GM12872 (cell line): Measurements from ENCODE around the gene FKBP6.
"Not testable (repeated sequence)": the region's sequence is repeated elsewhere in the genome, so short reads cannot be mapped to it uniquely, and the experiment has no call there.

ENCODE experiments used
- TF ChIP-seq, protein P1 (sequence below): IDR thresholded peaks from 3 replicates; pipeline ENCODE4 v1.5.1; 2011; ENCODE audit warnings: low read depth, mild to moderate bottlenecking, low read length, moderate library complexity; ENCODE audit not compliant: insufficient read depth

Gene FKBP6, protein sequence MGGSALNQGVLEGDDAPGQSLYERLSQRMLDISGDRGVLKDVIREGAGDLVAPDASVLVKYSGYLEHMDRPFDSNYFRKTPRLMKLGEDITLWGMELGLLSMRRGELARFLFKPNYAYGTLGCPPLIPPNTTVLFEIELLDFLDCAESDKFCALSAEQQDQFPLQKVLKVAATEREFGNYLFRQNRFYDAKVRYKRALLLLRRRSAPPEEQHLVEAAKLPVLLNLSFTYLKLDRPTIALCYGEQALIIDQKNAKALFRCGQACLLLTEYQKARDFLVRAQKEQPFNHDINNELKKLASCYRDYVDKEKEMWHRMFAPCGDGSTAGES

DNA sequence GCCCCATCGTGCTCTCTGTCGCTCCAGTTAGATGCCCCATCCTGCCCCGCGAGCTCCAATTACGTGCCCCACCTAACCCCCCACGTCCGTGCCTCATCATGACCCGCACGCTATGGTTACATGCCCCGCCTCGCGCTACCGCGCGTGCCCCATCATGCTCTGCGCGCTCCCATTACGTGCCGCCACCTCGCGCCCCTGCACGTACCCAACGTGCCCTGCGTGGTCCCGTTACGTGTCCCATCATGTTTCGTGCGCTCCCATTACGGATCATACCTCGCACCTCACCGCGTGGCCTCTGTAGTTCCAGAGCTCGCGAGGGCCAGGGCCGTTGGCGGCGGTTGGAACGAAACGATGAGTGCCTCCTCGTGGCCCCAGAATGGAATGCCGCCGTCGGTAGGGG lies at the start of gene FKBP6, which contains the start of gene TRIM50:
TSS of gene FKBP6 (plus strand) at position 240 of the 400 bp plus-strand sequence. CDS start 268 bp downstream, outside the sequence.
TSS of gene TRIM50 (minus strand) at position 161 of the 400 bp plus-strand sequence. CDS start 3,295 bp downstream, outside the sequence.
- TF ChIP-seq, protein P1, sequence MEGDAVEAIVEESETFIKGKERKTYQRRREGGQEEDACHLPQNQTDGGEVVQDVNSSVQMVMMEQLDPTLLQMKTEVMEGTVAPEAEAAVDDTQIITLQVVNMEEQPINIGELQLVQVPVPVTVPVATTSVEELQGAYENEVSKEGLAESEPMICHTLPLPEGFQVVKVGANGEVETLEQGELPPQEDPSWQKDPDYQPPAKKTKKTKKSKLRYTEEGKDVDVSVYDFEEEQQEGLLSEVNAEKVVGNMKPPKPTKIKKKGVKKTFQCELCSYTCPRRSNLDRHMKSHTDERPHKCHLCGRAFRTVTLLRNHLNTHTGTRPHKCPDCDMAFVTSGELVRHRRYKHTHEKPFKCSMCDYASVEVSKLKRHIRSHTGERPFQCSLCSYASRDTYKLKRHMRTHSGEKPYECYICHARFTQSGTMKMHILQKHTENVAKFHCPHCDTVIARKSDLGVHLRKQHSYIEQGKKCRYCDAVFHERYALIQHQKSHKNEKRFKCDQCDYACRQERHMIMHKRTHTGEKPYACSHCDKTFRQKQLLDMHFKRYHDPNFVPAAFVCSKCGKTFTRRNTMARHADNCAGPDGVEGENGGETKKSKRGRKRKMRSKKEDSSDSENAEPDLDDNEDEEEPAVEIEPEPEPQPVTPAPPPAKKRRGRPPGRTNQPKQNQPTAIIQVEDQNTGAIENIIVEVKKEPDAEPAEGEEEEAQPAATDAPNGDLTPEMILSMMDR: not testable (repeated sequence)

DNA sequence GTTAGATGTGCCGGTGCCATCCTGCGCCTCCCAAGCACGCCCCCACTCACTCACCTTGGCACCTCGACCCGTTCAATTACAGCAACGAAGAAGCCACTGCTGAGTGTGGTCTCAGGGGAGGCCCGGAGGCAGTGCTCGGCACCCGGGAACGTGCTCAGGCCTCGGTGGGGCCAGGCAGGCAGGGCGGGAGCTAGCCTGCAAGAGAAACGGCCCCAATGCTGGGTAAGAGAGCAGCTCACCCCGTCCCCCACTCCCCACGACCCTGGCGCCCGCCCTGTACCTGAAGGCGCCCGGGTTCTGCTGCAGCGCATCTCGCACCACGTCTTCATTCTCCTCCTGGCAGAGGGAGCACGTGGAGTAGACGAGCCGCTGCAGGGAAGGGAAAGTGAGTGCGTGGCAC lies 24.4 kb upstream of the FKBP6 start:
- TF ChIP-seq, protein P1: no peak

DNA sequence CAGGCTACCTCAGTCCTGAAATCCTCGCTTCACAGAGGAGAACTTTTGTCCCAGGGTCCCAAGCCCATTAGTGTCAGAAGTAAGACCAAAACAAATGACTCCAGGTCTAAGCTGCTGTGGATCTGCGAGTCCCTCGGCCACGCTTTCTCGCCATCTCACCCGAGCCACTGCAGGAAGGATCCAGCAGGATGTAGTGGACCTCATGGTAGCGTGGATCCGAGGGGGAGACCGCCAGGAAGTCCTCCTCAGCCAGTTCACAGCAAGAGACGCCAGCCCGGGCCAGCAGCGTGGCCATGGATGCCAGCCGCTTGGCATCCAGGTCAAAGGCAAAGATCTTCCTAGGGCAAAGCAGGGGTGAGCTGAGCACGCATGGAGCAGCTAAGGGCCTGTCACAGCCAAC lies 23.9 kb upstream of the FKBP6 start:
- TF ChIP-seq, protein P1: no peak

DNA sequence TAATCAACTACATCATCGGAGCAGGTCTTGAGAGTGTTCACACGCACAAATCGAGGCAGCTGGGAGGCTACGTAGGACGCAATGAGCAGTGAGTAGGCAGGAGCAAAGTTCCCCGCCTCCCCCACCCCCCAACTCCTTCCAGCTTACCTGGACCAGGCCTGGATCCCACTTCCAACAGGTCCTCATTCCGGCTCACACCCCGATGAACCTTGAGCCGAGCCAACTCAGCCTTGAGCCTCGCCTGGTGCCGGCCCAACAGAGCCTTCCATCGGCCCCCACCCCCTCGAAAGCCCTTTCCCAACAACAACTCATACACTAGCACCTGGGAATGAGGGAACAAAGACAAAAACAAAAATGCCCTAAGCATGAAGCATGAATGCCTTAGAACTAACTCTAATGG lies 20.5 kb upstream of the FKBP6 start:
- TF ChIP-seq, protein P1: no peak

DNA sequence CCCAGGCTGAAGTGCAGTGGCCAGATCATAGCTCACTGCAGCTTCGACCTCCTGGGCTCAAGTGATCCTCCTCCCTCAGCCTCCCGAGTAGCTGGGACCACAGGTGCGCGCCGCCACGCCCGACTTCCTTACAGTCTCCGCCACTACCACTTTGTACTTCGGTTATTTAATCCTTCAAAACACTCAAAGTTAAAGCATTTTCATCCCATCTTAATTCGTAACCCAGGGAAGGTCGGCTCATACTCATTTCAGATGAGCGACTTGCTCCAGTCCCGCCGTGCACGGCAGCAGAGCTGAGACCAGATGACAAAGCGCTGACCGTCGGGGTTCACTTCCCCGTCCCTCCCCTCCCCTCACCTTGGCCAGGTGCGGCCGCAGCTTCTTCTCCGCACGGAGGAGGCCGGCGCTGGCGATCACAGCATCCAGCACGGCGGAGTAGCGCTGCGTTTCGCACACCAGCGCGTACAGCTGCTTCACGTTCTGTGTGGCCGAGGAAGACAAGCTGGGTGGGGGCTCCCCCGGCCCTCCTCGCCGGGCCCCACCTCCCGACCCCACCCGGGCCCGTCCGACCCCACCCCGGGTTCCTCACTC lies 19.8 kb upstream of the FKBP6 start:
- TF ChIP-seq, protein P1: no peak

DNA sequence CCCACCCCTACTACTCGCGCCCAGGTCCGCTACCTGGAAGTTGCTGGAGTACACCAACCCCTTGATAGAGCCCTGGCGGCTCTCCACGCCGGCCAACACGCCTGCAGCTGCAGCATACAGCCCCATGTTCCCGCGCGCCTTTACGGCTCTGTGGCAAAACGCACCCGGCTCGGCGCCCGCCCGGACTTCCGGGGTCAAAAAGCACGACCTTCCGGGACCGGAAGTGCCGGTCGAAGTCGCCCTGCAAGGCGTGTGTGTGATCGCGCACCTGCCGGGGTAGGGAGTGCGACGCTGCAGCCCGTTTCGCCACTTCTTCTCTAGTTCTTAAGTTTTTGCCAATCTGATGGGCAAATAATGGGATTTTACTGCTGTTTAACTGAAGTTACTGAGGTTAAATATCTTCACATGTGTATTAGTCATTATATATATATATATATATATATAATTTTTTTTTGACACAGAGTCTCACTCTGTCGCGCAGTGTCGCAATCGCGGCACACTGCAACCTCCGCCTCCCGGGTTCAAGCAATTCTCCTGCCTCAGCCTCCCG lies 19.2 kb upstream of the FKBP6 start, which contains the start of gene NSUN5:
TSS of gene NSUN5 (minus strand) at position 162 of the 550 bp plus-strand sequence. CDS start at position 126, 36 bp downstream.
- TF ChIP-seq, protein P1: no peak

DNA sequence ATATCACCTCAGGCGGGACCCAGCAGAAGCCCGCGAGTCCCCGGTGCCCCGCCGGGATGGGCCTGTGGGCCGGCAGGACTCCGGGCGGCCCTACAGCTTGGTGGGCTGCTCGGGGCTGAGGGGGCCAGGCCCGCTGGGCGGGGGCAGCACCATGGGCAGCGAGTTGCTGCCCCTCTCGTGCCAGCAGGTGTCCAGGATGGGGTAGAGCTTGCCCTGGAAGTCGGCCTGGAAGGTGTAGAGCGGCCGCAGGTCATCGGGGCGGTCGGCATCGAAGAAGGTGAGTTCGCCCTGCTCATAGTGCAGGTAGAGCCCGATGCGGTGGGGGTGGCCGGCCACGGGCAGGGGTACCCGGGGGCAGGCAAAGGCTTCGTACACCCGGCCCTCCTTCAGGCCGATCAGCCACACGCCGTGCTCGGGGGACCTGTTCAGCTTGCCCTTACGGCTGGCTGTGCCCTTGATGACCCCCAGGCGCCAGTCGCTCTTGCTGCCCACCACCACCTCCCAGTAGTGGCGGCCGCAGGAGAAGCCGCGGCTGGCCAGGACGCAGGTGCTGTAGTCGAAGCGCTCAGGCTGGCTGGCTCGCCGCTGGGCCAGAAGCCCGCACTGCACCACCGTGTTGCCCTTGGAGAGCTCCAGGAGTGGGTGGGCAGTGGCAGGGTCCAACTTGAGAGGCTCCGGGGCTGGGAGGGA lies 15.0 kb upstream of the FKBP6 start:
- TF ChIP-seq, protein P1: no peak
